H1 (cell line): ENCODE measurements around the gene GAPDHS. TPM values are rescaled to one million over a fixed set of nuclear protein-coding genes. Genes with fewer than 3 reads are reported as not detected.

Experiments
- CBX8 ChIP-seq: fragments of 300-800, 300-1000 bp; sonication (generic); IDR thresholded peaks from 2 replicates; pipeline ENCODE4 v1.7.1; 2016; ENCODE audit warnings: low read depth, low read length, borderline replicate concordance
- E2F6 ChIP-seq: IDR thresholded peaks from 2 replicates; pipeline ENCODE4 v1.6.1; 2012; ENCODE audit warnings: inconsistent platforms
- JUND ChIP-seq: IDR thresholded peaks from 2 replicates; pipeline ENCODE4 v1.6.1; 2011; ENCODE audit warnings: mild to moderate bottlenecking, improper control_type of control experiment, low read length
- RAD21 ChIP-seq, 2 experiments: IDR thresholded peaks in 1 of 2; conservative IDR thresholded peaks in 1 of 2; 2 replicates each; pipeline ENCODE4 v1.6.1; 2011; ENCODE audit warnings: low read depth in 2 of 2, low read length in 2 of 2, improper control_type of control experiment in 1 of 2, inconsistent platforms in 1 of 2, mild to moderate bottlenecking in 1 of 2, moderate library complexity in 1 of 2
- SRF ChIP-seq: IDR thresholded peaks from 2 replicates; pipeline ENCODE4 v1.6.1; 2011; ENCODE audit warnings: mild to moderate bottlenecking, low read depth, low read length, moderate library complexity
- SUZ12 ChIP-seq: fragments of 200-600 bp; sonication (generic); IDR thresholded peaks from 2 replicates; pipeline ENCODE4 v1.6.1; 2012; ENCODE audit warnings: mild to moderate bottlenecking, inconsistent platforms, low read length, moderate library complexity, mixed read lengths
- TBP ChIP-seq: IDR thresholded peaks from 2 replicates; pipeline ENCODE4 v1.6.1; 2011; ENCODE audit warnings: low read depth, low read length, improper control_type of control experiment
- polyA plus RNA-seq, 7 experiments: library from polyadenylated mRNA; depleted of rRNA in 3 of 7; stranded (reverse) in 5 of 7; unstranded in 2 of 7; fragments of >200 nt in 5 of 7; fragments of 200-250 nt in 2 of 7; gene quantifications; 1 replicate in 5 of 7; 2 replicates in 1 of 7; 4 replicates in 1 of 7; pipeline versions ENCODE4 v1.2.1 to v1.2.3, GENCODE V29; 2011 to 2013; ENCODE audit warnings: missing spikeins in 2 of 7, mixed read lengths in 2 of 7
- total RNA-seq: library from RNA; stranded (reverse); fragmentation: NEBNext Ultra II Directional; extraction: Animal tissue kit (Norgen Biotek cat#: 25700); gene quantifications from 2 replicates; pipeline ENCODE4 v1.2.1, GENCODE V29; 2021

Gene GAPDHS
- total and polyA plus RNA-seq, 2 of the 8 experiments (the other 6 are each of a cell fraction or from before 2014, with no cell fraction given) = 0.26 TPM; not detected in 1

- TF ChIP-seq JUND (peak; percentile 12; the same call in 1 of the 2 replicates), TBP (peak; percentile 89), SUZ12 (no peak), SRF (0 out of 2 replicates have a peak, but pooled peaks have one; percentile 5), RAD21 (IDR thresholded peaks at IDR 0.05 in 1 of 2, conservative IDR thresholded peaks at IDR 0.05 in 1 of 2; ENCODE audit: low read depth in 2 of 2, low read length in 2 of 2) (peak; percentile 71 to 80), CBX8 (no peak), E2F6 (no peak)
Observed at GRCh38 chr19:35509861-35510625, 23.2 kb upstream of the GAPDHS start (continued).
